OCI-M1 (cell line): Measurements from ENCODE around the gene RGS7.
"Not testable (repeated sequence)": the region's sequence is repeated elsewhere in the genome, so short reads cannot be mapped to it uniquely, and the experiment has no call there.

ENCODE experiments used
- DNase-seq: peaks from one replicate; lab custom pipeline; 2025; lab: John Stamatoyannopoulos, UW

RGS7 gene

DNA sequence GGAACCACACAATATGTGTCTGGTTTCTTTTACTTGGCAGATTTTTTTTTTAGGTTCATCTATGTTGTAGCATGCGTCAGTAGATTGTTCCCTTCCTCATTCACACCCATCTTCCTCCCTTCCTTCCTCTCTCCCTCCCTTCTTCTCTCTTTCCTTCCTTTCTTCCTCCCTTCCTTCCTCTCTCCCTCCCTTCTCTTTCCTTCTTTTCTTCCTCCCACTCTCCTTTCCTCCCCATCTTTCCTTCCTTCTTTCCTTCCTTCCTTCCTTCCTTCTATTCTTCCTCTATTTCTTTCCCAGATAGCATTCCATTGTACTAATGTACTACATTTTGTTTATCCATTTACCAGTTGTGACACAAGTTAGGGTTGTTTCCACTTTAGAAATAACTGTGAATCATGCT lies 218.0 kb downstream of the RGS7 start:
- no peak for DNase-seq

DNA sequence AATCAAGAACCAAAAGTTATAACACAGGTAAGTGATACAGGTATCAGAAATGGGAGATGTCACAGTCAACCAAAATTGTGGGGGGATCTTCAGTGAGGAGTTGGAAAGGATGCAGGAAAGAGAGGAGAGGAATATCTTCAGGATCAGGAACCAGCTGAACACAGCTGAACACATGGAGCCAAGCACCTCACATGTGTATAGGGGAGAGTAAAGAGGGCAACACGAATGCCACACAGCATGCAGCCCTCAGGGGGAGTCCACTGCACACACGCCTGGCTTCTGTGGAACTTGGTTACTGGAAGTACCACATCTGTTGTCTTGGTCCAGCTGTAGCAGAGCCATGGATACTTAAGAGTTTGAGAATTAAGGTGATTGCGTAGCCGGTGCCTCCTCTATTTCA lies 218.8 kb downstream of the RGS7 start:
- no peak for DNase-seq

DNA sequence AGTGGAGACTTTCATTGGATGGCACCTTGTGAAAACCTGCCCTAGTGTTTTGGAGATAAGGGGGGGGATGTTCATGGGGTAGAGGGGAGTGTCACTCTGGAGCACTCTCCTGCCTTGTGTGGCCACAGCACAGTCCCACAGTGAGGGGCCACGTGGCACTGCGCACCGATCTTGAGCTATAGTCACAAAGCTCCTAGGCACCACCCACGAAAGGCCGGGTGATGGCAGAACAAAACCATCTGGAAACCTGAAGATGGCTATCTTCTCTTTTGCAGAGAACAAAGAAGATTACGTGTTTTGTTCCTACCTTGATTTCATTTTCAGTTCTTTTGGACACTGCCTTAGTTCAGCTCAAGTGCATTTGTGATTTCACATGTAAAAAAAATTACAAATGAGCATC lies 220.6 kb downstream of the RGS7 start:
- DNase-seq, result no peak

DNA sequence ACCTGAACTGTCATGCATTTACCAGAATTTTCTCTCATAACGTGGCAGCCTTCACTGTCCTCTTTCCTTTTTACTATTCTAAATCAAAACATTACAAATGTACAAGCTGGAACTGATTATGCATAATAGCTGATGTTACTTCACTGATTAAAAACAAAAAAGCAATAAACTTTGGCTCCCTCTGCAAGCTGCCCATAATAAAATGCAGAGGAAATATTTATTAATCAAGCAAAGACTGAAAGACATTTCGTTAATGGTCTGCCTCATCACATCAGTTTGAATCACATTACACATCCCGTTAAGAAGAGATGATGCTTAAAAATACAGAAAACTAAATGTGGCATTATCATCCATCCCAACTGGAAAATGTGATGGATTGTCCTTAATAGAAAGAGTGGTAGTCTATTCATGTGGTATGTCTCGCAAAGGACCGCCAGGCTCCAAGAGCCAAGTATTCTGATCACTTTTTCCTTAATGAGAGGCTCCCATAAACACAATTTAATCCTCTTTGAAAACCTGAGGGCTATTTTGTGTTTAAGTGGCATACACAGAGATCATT lies 225.3 kb downstream of the RGS7 start:
- DNase-seq, result no peak

DNA sequence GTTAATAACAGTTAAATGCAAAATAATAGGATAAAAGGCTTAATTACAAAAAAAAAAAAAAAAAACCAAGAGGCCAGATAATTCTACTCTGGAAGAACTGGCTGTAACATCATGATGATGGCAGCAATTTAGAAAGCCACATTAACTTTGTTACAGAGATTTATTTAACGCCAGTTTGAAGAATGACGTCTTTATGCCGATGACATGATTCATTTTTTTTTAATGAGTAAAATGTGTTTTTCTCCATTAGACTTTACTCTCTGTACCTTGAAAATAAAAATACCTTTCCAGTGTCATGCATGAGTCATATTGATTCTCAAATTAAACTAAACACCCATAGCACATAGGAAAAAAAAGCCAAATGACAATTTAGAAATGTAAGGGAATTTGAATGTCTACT lies 226.1 kb downstream of the RGS7 start:
- no peak for DNase-seq

DNA sequence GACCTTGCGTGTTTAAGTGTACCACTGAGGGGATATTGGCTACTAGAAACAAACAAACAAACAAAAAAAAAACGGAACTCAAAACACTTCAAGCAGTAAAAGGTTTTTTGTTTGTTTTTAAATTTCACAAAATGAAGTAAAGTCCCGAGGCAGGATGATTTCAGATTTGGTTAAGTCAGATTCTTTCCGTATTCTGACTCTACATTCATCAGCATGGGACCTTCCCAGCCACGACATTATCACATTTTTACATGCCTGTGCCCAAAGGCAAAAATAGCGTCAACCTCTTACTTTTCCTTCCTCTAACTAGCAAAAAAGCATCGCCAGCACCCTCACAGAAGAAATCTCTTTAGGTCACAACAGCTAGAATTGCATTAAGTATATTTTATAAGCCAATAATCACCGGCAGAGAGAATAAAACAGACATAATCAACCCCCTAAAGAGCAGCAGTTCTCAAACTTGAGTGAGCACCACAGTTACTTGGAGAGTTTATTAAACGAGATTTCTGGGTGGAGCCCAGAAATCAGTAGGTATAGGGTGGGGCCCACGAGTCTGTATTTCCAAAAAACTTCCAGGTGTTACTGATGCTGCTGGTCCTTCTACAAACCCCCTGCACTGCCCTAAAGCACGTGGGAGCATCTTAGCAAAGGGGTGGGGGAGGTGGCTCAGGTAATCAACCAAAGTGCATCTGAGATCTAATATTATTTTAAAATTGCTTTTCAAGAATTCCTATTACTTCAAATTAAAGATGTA lies 227.6 kb downstream of the RGS7 start:
- DNase-seq, result no peak

DNA sequence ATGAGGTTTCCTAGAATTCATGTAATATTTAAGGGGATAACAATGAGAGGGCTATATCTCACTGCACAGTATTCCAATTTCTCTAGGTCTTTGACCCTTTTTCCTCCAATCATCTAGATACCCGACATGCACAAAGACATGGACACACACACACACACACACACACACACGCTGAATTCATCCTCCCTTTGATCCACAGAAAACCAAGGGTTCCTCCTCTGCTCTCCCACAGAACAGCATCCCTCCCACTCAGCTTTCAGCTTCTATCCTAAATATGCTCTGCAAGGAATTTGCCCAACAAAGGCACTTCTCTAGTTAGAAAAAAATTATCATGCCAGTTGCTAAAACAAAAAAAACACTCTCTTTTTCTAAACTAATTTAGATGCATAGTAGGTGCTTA lies 231.7 kb downstream of the RGS7 start:
- DNase-seq, result no peak

DNA sequence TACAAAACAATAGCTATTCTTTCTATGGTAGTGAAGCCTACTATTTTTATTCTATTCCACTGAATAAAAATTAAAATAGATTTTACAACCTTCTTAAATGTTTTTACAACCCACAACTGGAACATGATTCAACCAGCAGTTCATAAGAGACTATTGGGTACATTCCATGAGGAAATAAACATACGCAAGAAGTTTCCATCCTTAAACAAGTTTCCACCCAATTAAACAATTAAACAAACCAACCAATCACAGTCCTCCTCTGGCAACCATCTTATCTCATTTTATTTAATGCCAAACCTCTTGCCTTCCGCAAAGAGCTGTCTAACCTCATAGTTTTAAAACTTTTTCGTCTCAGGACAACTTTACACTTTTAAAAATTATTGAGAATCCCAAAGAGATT lies 239.0 kb downstream of the RGS7 start:
- no peak for DNase-seq

DNA sequence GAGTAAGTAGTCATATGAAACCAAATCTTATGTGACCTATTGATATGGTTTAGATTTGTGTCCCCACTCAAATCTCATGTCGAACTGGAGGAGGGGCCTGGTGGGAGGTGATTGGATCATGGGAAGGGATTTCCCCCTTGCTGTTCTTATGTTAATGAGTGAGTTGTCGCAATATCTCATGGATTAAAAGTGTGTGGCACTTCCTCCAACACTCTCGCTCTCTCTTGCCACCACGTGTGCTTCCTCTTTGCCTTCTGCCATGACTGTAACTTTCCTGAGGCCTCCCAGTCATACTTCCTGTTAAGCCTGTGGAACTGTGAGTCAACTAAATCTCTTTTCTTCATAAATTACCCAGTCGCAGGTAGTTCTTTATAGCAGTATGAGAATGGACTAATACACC lies 241.2 kb downstream of the RGS7 start:
- DNase-seq, result no peak

DNA sequence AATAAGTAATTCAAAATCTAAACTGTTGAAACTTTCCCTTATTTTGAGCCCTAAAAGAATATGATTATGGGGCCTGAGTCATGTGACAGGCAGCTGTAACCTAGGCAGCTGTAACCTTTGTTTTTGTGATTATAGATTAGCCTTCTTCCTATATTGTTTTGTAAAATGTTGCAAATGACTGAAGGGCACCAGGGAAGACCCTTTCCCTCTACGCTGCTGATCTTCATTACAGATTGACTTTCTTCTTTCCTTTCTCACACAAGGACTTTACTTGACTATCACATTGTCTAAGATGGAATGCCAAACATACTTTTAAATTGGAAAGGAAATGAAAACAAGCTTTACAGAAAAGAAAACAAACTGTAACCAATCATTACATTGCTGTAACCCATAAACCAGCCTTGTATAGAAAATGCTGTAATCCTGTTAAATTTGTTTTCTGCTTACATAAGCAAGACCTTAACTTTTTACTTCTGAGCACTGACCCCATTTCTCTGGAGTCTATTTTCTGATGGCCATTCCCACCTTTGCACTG lies 242.2 kb downstream of the RGS7 start:
- DNase-seq, result no peak

DNA sequence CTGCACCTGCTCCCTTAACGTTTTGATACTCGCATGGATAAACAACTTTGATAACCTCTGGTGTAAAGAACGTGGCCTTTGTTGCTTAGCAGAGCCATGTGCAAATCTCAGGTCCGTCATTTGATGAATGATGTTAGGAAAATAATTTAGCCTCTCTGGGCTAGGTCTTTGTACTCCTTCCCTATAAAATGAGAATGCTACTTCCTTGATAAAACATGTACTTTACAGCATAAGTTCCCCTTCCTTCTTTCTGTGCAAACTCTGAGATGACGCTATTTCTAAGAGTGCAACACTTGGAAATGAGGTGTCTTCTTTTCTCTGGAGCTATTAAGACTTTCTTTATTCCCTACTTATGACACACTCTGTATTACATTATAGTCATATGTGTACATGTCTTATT lies 243.4 kb downstream of the RGS7 start:
- no peak for DNase-seq

DNA sequence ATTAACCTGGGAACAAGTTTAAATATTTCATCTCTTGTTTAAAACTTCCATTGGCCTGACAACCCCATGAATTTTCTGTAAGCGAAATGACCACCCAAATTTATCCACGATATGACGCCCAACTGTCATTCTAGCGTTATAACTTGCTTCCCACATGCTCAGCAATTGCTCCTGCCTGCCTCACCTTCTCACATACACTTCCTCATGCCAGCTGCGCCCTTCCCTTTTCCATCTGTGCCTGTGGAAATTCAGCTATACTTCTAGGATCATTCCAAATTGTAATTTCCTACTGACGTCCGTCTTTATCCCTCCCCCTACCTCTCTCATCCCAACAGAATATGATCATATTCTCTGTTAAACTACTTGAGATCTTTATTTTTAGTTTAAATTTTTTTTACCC lies 248.0 kb downstream of the RGS7 start:
- no peak for DNase-seq

DNA sequence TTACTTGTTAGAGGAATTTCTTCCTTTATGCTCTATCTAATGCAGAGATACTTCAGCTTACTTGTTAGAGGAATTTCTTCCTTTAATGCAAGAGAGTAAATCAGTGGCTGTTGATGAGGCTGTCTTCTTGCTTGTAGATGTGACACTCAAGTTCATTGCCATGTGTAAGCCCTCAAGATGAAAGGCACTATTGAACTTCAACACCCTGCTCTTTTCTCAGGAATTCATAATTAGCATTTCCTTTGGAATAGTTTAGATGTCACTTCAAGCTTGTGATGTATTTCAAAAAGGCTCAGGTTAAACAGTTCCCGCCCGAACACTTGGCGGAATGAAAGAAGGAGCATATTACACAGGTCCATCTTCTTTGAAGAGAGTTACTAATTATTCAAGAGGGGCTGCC lies 251.9 kb downstream of the RGS7 start:
- DNase-seq, result no peak

DNA sequence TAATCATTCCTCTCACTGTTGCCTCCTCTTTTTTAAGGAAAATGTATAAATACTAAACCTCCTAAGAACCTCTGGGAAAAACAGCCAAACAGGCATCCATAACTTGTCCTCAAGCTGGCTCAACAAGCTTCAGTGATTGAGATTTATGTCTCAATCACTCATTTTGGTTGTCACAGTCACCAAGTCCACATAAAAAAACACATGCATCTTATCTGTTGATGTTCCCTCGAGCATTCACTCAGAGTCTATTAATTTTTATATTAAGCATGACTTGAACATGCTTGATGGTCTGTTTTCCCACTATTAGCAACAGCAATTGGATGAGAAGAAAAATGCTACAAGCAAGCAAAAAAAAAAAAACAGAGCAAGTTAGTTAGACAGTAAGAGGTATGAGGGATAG lies 254.3 kb downstream of the RGS7 start:
- no peak for DNase-seq

DNA sequence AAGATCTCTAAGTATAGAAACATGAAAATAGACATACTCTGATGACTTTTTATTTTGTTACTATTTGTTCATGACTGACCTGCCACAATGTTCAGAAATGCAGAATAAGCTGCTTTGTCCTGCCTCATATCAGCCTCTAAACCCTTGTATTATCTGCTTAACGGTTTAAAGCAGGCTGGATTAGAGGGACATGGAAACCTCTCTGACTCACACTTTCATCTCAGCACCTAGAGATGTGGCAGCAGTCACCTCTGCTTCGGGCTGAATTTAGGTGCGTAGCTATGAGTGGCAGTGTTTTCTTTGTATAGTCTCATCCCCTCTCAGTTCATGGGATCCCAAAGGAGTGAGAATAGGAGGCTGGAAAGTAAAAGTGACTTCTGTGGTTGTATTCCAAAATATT lies 255.4 kb downstream of the RGS7 start:
- DNase-seq, result no peak

DNA sequence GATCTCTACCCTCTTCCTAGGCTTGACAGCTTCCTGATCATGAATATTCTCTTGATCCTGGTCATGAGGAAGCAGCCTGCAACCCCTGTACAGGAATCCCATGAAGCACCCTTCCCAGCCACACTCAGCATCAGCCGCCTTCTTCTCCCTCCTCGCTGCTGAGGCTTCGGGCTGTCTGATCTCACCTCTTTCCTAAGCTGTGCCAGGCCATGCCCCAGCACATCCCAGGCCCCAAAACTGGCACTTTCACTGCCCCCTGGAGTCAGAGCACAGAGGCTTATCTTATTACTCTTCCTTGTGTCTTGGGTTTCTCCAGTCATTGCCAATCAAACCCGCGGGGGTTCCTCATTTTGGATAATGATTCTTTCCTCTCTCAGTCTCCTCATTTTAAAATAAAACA lies 259.5 kb downstream of the RGS7 start:
- no peak for DNase-seq

DNA sequence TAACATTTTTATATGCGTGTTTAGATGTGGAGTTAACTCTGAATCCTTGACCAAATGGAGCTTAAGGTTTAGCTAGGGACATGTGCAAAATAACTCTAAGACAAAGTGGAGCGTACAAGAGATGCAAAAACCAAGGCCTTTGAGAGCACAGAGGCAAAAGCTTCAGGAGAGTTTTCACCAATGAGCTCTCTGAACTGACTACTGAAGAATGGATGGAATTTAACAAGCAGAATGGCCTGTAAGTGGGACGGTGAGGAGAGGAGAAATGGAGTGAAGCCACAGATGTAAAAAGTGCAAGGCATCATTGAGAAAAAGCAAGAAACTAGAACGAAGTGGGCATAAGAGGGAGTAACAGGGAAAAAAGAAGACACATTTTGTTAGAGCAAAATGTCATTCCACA lies 260.0 kb downstream of the RGS7 start:
- DNase-seq, result no peak

DNA sequence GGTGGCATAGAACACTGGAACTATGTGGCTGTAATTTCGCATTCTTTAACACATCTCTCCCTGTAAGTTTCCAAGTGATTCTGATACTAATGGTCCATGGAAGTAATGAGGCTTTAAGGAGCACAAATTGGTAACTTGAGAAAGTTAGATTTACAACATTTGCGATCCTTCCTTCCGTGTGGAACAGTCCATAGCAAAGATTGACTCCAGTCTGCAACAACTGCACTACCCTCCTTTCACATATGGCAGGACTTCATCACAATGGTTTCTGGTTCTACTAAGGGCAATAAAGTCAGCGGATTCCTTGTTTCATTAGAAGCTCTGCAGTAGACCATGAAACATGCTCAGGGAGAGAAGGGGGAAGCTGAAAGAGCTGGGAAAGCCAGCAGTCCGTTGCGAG lies 261.2 kb downstream of the RGS7 start:
- DNase-seq, result no peak

DNA sequence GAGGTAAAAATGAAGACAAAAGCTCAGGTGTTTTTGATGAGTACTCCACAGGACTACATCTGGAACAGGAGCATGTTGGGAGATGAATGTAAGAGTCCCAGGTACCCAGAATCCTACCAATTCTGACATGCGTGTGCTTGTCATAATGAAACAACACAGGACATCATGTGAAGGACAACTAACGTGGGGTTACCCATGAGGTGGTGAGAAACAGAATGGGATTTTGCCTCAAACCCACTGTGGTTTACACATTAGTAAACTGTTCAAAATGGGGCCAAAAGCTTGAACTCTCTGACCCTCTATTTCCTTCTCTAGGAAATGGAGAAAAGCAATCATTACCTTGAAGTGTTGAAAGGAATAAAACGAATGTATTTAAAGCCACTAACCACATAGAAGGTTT lies 266.2 kb downstream of the RGS7 start:
- no peak for DNase-seq

DNA sequence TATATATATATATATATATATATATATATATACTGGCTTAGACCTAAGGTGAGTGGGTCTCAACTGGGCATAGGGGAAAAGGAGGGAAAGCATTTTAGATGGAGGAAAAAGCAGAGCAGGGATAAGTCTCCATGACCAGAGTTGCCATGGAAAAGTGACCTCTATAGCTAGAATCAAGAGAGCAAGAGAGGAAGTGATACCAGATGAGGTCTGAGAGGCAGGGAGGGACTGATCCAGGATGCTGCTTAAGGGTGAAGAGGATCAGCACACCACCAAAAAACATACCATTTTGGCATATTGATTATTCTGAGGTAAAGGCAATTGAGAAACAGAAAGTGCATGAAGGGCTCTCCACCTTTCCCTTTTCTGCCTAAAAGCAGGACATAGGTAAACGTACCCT lies 267.9 kb downstream of the RGS7 start:
- not testable (repeated sequence) for DNase-seq

DNA sequence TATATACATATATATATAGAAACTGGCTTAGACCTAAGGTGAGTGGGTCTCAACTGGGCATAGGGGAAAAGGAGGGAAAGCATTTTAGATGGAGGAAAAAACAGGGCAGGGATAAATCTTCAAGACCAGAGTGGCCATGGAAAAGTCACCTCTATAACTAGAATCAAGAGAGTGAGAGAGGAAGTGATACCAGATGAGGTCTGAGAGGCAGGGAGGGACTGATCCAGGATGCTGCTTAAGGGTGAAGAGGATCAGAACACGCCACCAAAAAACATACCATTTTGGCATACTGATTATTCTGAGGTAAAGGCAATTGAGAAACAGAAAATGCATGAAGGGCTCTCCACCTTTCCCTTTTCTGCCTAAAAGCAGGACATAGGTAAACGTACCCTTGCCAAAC lies 268.9 kb downstream of the RGS7 start:
- DNase-seq, result not testable (repeated sequence)

DNA sequence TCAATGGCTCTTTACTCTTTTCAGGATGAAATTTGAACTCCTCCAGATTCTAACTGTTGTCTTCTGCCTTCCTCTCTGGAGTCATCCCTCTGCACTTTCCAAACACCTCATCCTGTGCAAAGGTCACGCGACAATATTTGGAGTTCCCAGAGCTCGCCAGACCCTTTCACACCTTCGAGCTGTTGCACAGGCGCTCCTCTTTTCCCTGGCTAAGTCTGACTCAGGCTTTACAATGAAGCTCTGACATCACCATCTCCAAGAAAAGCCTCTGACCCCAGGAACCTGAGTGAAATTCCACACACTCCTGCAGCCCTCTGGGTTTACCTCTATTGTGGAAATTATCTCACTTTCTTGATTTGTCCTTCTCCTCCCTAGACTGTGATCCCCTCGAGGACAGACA lies 270.3 kb downstream of the RGS7 start:
- DNase-seq, result no peak

DNA sequence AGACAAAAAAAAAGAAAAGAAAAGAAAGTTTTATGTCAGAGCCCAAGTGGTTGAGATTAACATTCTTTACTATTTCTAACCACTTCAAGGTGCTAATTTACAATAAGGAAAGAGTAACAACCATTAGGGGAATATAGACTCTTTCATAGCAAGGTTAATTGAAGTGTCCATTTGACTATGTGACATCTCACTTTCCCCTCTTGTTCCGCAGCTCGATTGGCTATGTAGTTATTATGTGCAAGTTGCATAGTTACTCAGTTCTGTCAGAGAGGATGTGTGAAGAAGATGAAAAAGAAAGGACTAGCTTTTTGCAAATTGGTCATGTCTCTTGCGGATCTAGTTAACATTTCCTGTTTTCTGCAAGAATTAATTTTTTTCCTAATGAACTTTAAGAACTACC lies 273.7 kb downstream of the RGS7 start:
- DNase-seq, result no peak

DNA sequence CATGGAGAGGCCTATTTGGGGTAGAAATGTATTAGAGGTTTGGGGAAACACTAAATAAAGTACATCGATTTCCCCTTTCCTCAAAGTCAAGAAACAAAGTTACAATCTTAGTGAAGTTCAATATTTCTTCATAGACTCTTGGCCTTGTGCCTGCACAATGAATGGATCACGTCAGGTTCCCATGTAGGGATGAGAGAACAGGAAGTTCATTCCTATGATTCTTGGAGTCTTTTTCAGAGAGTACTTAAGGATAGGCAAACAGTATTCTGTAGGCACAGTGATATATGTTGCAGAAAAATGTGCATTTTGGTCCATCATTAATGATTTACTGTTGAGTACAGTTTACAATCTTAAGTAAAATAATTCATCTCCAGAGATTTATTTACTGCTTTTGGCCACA lies 275.5 kb downstream of the RGS7 start:
- no peak for DNase-seq
